BJ (cell line): ENCODE results near the gene LSP1. TPM values are rescaled to one million over a fixed set of nuclear protein-coding genes. Genes with fewer than 3 reads are reported as not detected.
"Not testable (repeated sequence)": the region's sequence is repeated elsewhere in the genome, so short reads cannot be mapped to it uniquely, and the experiment has no call there.

ENCODE experiments used
- CTCF ChIA-PET: fragments of 350-600 bp; formaldehyde crosslinking; extraction: SDS; loops from one replicate; lab custom pipeline; 2021; ENCODE audit warnings: antibody characterized with exemption, inconsistent platforms; lab: Yijun Ruan, JAX
- POLR2A ChIA-PET: fragments of 300-600 bp; sonication (Branson Sonifier 250); formaldehyde crosslinking; extraction: SDS; loops from one replicate; lab custom pipeline; 2021; ENCODE audit warnings: antibody characterized with exemption; lab: Charles Lee
- DNase-seq: peaks from one replicate; pipeline ENCODE4 v3.0.0-alpha.2; 2011; ENCODE audit warnings: low read depth
- H3K27me3 ChIP-seq: 2 replicates; pipeline ENCODE4 v1.6.0; 2011; ENCODE audit warnings: low read length; ENCODE audit not compliant: control insufficient read depth, insufficient read depth
- H3K36me3 ChIP-seq: 2 replicates; pipeline ENCODE4 v1.5.1; 2011; ENCODE audit warnings: low read length; ENCODE audit not compliant: control insufficient read depth, insufficient read depth
- H3K4me3 ChIP-seq: 2 replicates; pipeline ENCODE4 v1.5.1; 2011; ENCODE audit warnings: low read depth, mild to moderate bottlenecking, control low read depth, low read length
- CTCF ChIP-seq: IDR thresholded peaks from 2 replicates; pipeline ENCODE4 v1.5.1; 2011; ENCODE audit warnings: low read depth, mild to moderate bottlenecking, control low read depth, inconsistent platforms, low read length, moderate library complexity; ENCODE audit not compliant: insufficient read depth
- polyA minus RNA-seq: library from RNA; depleted of rRNA, polyadenylated mRNA; stranded (reverse); fragments of >200 nt; gene quantifications from 2 replicates; pipeline ENCODE4 v1.2.3, GENCODE V29; 2011; rRNA and poly(A)+ RNA removed
- polyA plus RNA-seq: library from polyadenylated mRNA; depleted of rRNA; stranded (reverse); fragments of >200 nt; gene quantifications from 2 replicates; pipeline ENCODE4 v1.2.3, GENCODE V29; 2011; rRNA removed

LSP1 gene
- polyA plus RNA-seq (not detected in 2 replicates), polyA minus RNA-seq (not detected in 2 replicates)

GRCh38 chr11:1852877-1853276 lies at the start of gene LSP1:
Gene LSP1 (plus strand): TSS chr11:1853084. CDS start chr11:1853145, 61 bp downstream.
- ChIA-PET CTCF (interaction anchor here (0.9 to 7.8 kb wide), 6 partner anchors 9 to 200 kb away, joined by 3 to 62 read pairs (median 4); partner anchors contain the start of gene SYT8), POLR2A (no interaction called here)
- Histone ChIP-seq H3K36me3 (no peaks in the 10 kb centered on the region), H3K27me3 (no peaks in the 10 kb centered on the region; the same call in none of the 2 replicates), H3K4me3 (no peak within 1 kb of the TSS)
- TF ChIP-seq CTCF: no peak
- no peak for DNase-seq

GRCh38 chr11:1803246-1803645 lies 49.6 kb upstream of the LSP1 start:
- no peaks in the 10 kb centered on the region for H3K36me3 ChIP-seq
- H3K4me3 ChIP-seq: no peak overlapping the region
- CTCF ChIA-PET: no interaction called here
- H3K27me3 ChIP-seq: peaks cover 2% of the 10 kb centered on the region; the same call in 1 of the 2 replicates
- POLR2A ChIA-PET: no interaction called here
- TF ChIP-seq CTCF: no peak
- DNase-seq: no peak

GRCh38 chr11:1803835-1804519 lies 48.9 kb upstream of the LSP1 start:
- H3K36me3 ChIP-seq, H3K4me3 ChIP-seq, H3K27me3 ChIP-seq, DNase-seq, POLR2A ChIA-PET: not testable (repeated sequence)
- CTCF ChIA-PET: interaction anchor here (1.3 kb wide), 1 partner anchor 10 kb away, joined by 3 read pairs; no protein-coding TSS in a partner anchor

- H3K27me3 ChIP-seq: peaks cover 1% of the 10 kb centered on the region; the same call in 1 of the 2 replicates
These were observed 47.4 kb upstream of the LSP1 start for GRCh38 chr11:1805525-1805924.

GRCh38 chr11:1807264-1807995 lies 45.5 kb upstream of the LSP1 start:
- no peak for DNase-seq
- CTCF ChIA-PET: interaction anchor here (0.9 to 2.6 kb wide), 5 partner anchors 9 to 114 kb away, joined by 3 to 12 read pairs (median 3); no protein-coding TSS in a partner anchor
- Histone ChIP-seq H3K36me3 (no peaks in the 10 kb centered on the region), H3K4me3 (no peak overlapping the region), H3K27me3 (peaks cover 1% of the 10 kb centered on the region; the same call in 1 of the 2 replicates)
- TF ChIP-seq CTCF: 0 out of 2 replicates have a peak, but pooled peaks have one; percentile 11
- POLR2A ChIA-PET: no interaction called here

More at GRCh38 chr11:1805525-1805924, 47.4 kb upstream of the LSP1 start:
- POLR2A ChIA-PET: no interaction called here
- Histone ChIP-seq H3K36me3 (no peaks in the 10 kb centered on the region), H3K4me3 (no peak overlapping the region)
- CTCF ChIA-PET: interaction anchor here (1.1 to 1.6 kb wide), 4 partner anchors 9 to 70 kb away, joined by 3 to 4 read pairs (median 3); no protein-coding TSS in a partner anchor
- DNase-seq: no peak
- TF ChIP-seq CTCF: no peak
